LNCaP clone FGC (cell line): ENCODE data around the gene PRKG1.

Experiments
- DNase-seq: peaks from one replicate; pipeline ENCODE4 v3.0.0-alpha.2; 2011; ENCODE audit warnings: low read depth
- H3K4me3 ChIP-seq: 2 replicates; pipeline ENCODE4 v1.5.1; 2011; ENCODE audit warnings: mild to moderate bottlenecking, low read depth, low read length, control low read depth
- CTCF ChIP-seq: IDR thresholded peaks from 2 replicates; pipeline ENCODE4 v1.5.1; 2012; ENCODE audit warnings: mild to moderate bottlenecking; ENCODE audit not compliant: control insufficient read depth, insufficient read depth; ENCODE audit errors: extremely low read depth

The PRKG1 gene

GRCh38 chr10:51834548-51834947, 760.3 kb downstream of the PRKG1 start:
- no peak overlapping the region for H3K4me3 ChIP-seq
- TF ChIP-seq CTCF, result no peak
- DNase-seq, result no peak

GRCh38 chr10:51838471-51838870, 764.2 kb downstream of the PRKG1 start:
- no peak for TF ChIP-seq CTCF
- H3K4me3 ChIP-seq, result no peak overlapping the region
- no peak for DNase-seq

- DNase-seq, result no peak
- H3K4me3 ChIP-seq, result no peak overlapping the region
- no peak for TF ChIP-seq CTCF
Observed at GRCh38 chr10:51843966-51844365, 769.7 kb downstream of the PRKG1 start.

GRCh38 chr10:51846856-51847506, 772.7 kb downstream of the PRKG1 start:
- TF ChIP-seq CTCF, result no peak
- no peak overlapping the region for H3K4me3 ChIP-seq
- DNase-seq, result no peak

DNA sequence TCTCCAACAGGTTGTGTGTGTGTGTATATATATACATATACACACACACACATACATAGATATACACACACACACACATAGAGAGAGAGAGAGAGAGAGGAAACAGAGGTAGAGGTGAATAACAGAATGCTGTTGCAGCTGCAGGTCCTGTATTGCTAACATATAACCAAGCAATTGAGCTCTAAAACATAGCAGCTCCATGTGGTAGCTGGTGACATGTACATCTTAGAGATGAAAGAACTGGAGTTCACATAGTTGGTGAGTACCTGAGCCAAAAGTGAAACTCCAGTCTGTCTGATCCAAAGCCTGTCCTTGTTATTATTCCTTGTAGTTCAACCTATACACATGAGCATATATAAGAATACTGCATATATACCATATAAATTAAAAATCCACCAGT, 778.0 kb downstream of the PRKG1 start:
- DNase-seq, result no peak
- no peak for TF ChIP-seq CTCF
- no peak overlapping the region for H3K4me3 ChIP-seq

DNA sequence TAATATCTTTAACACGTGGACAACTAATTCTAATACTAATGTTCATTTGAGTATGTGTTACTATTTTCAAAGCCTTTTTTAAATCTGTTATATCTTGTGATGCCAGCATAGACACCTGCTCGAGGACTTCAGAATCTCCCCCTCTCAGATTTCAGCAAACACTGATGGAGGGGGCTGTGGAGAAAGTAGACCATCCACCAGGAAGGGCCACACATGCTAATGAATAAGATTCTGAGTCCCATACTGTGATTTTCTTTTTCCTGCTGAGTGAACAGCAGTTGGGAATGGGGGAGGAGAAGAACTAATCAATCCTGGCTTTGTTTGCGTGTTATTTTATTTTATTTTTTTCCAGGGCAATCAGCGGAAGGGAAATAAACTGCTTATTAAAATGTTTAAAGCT, 783.0 kb downstream of the PRKG1 start:
- DNase-seq, result no peak
- TF ChIP-seq CTCF, result no peak
- H3K4me3 ChIP-seq, result no peak overlapping the region

- no peak for DNase-seq
- H3K4me3 ChIP-seq, result no peak overlapping the region
- no peak for TF ChIP-seq CTCF
Observed at GRCh38 chr10:51860257-51860656, 786.0 kb downstream of the PRKG1 start.
